Sciatic nerve (tissue), 2 donors: ENCODE data around the gene PCSK5. TPM values are rescaled to one million over a fixed set of nuclear protein-coding genes. Genes with fewer than 3 reads are reported as not detected.
A peak's percentile ranks its signal among the peaks of the same experiment; 100 is the strongest.
"Not testable (repeated sequence)": the region's sequence is repeated elsewhere in the genome, so short reads cannot be mapped to it uniquely, and the experiment has no call there.

Source experiments
- ATAC-seq: fragments of 200-7000 bp; cut with Tn5 transposase; one replicate; pipeline ENCODE4 v1.9.1; 2020; ENCODE audit warnings: mild to moderate bottlenecking, moderate library complexity
- DNase-seq: peaks from one replicate; pipeline ENCODE4 v3.0.0-alpha.2; 2020; ENCODE audit warnings: low spot score
- intact Hi-C: fragments of 100-400 bp; cut with DNase I; formaldehyde crosslinking; loops from one replicate; pipeline ENCODE4 v1.14.2; 2022
- total RNA-seq: library from RNA; stranded (reverse); fragmentation: NEBNext Ultra II Directional; extraction: Animal tissue kit (Norgen Biotek cat#: 25700); gene quantifications from one replicate; pipeline ENCODE4 v1.2.1, GENCODE V29; 2021
- donor health status: DM: no; HTN: no; CAD: no.
- donor health status: DM: no; HTN: no; CAD: no.

Gene PCSK5
- total RNA-seq, 1 donor from 2014 or later = 18.8 TPM

DNA sequence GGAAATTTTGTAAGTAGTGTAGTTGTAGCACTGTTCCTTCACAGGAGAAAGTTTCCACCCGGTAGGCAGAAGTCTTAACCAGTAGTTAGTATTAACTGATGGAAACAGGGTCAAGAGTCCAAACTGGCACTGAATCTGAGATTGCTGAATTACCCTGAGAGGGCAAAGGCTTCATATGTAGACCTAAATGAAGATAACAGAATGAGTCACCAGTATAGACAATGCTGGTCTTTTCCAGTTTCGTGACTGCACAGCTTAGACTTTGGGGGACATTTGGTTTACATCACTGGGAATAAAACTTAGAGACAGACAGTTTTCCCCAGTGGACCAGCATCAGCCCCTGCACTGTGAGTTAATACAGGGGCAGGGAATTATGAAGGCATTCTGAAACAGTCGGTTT, 60.5 kb downstream of the PCSK5 start:
- intact Hi-C loops = no loop called here
- DNase-seq (no peak), ATAC-seq (no peak)

GRCh38 chr9:75953218-75953617, 62.7 kb downstream of the PCSK5 start:
- peak; percentile 90 for ATAC-seq
- DNase-seq = no peak
- intact Hi-C loops = no loop called here

GRCh38 chr9:75956161-75956560, 65.7 kb downstream of the PCSK5 start:
- intact Hi-C loops = no loop called here
- ATAC-seq (no peak), DNase-seq (no peak)

- intact Hi-C loops = no loop called here
- ATAC-seq = no peak
Measured at GRCh38 chr9:75957116-75957515, 66.6 kb downstream of the PCSK5 start.

DNA sequence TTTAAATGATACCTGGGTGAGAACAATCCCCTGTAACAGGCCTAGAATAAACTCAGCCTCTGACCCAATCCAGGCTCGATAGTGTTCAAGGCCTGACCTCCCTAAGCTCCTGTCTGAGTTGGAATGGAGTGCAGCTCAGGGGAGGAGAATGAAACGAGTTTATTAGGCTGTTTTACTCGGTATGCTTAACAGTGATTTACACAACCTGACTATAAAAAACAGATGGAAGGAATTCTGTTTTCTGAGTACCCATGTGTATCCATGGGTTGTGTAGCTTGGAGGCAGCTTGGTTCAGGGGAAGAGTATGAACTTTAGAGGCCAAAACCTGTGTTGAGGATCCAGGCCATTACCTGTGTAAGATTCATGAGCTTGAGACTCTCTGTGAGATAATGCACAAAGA, 67.8 kb downstream of the PCSK5 start:
- no peak for ATAC-seq
- no peak for DNase-seq
- intact Hi-C loops = no loop called here

More at GRCh38 chr9:75957116-75957515, 66.6 kb downstream of the PCSK5 start:
- DNase-seq = no peak

- intact Hi-C loops = no loop called here
- ATAC-seq = no peak
- no peak for DNase-seq
Measured at GRCh38 chr9:75960551-75960950, 70.1 kb downstream of the PCSK5 start.

GRCh38 chr9:75962013-75962661, 71.7 kb downstream of the PCSK5 start:
- no peak for DNase-seq
- peak; percentile 65 for ATAC-seq
- intact Hi-C loops = no loop called here

DNA sequence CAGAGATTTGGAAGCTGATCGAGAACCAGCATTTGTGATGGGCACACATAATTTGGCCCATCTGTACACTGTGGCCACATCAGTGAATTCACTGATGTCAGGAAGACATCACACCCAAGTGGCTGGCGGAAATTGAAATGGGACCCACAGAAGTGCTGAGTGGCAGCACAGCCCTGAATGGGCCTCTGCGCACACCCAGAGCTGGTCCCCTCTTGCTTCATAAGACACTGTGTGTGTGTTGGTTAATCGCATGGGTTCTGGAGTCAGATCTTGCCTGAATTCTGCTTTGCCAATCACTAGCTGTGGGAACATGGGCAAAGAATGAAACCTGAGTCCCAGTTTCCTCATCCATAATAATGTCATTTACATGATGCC, 72.2 kb downstream of the PCSK5 start:
- DNase-seq (no peak), ATAC-seq (no peak)
- intact Hi-C loops = no loop called here

GRCh38 chr9:75963321-75963720, 72.8 kb downstream of the PCSK5 start:
- DNase-seq, ATAC-seq, intact Hi-C loops: not testable (repeated sequence)

DNA sequence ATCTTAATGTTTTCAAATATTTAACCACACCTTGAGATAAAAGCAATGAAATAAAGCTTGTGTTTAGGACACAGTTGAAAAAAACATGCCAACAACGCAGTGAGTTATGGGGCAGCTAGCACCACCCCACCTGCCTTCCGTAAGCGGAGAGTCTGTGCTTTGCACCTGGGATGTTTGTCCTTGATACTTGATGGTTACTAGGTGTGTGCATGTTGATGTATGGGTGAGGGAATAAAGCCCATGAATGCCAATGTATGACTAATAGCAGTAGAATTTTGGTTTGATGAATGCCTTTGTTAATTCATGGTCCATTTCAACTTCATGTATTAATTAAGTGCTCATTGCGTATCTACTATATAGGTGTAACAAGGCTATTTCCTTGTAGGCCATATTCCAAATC, 74.0 kb downstream of the PCSK5 start:
- ATAC-seq = no peak
- no peak for DNase-seq
- intact Hi-C loops = no loop called here

DNA sequence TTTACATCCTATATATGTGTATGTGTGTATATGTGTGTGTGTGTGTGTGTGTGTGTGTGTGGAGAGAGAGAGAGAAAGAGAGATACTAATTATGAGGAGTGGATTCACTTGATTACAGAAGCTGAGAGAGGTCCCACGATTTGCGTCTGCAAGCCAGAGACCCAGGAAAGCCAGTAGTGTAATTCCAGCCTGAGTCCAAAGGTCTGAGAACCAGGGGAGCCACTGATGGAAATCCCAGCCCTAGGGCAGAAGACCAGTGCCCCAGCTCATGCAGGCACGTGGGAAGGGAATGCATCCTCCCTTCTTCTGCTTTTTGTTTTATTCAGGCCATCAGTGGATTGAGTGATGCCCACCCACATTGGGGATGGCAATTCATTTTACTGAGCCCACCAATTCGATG, 74.8 kb downstream of the PCSK5 start:
- intact Hi-C loops = no loop called here

DNA sequence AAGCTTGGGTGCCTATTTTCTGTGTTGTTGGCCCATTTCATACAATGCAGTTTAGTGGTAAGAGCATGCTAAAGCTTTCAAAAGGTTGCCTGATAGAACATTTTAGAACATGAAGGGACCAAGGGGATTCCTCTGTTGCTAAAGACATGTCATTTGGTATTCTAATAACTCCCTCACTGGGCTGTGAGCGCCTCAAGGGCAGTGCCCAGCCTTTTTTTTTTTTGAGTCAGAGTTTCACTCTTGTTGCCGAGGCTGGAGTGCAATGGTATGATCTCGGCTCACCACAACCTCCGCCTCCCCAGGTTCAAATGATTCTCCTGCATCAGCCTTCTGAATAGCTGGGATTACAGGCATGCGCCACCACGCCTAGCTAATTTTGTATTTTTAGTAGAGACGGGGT, 77.1 kb downstream of the PCSK5 start:
- intact Hi-C loops = no loop called here
- DNase-seq (no peak), ATAC-seq (no peak)

More for the DNA sequence above, 74.8 kb downstream of the PCSK5 start:
- DNase-seq (no peak), ATAC-seq (no peak)

- ATAC-seq (peak; percentile 76), DNase-seq (no peak)
- intact Hi-C loops = no loop called here
Measured at GRCh38 chr9:75974016-75974766, 83.7 kb downstream of the PCSK5 start.

DNA sequence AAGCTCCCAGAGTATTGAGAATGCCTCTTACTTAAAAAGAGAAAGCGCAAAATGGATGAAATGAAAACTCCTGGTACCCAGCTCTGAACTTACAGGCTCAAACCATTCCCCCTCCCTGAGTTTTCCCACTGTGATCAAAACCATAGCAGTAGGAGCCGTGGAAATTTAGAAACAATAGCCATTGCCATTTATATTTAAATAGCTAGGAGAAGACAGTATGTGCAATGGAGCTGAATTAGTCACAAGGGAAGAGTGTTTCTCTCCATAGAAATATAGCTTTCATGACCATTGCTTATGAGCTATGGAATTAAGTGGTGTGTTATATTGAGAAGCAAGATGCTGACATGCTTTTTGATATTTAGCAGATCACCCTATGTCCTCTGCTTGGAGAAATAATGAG, 84.6 kb downstream of the PCSK5 start:
- intact Hi-C loops = no loop called here
- ATAC-seq (no peak), DNase-seq (no peak)

DNA sequence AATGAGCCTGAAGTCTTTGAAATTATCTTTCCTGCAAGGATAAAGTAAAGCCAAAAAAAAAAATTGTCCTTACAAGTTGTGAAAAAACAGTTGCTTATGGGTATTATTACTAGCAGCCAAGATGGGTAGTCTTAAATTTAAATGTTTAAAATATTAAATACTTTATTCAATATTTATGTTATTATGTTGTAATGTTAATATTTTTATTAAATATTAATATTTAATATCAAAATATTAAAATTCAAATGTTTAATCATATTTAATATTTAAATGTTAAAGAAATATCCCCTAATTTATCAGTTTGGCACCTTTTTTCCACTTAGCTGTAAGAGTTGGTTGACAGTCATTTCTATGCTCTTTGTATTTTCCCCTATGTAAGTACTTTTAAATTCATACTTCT, 86.1 kb downstream of the PCSK5 start:
- intact Hi-C loops = no loop called here
- DNase-seq (no peak), ATAC-seq (no peak)

DNA sequence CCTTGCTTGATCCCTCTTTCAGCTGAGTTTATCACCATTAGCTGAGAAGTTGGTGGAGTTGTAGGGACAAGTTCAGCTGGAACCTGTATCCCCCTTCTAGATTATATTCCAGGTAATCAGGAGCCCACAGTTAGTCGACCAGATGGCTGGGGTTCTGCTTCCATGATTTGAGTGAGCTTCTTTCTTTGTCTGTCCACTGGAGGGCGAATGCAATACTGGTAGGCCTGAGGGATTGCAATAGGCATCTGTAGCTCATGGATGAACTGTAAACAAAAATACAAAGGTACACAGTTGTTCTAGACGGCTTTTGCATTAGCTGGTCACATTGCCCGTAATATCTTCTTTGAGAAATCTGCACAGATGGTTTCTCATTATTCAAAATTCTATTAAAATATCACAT, 88.9 kb downstream of the PCSK5 start:
- no peak for DNase-seq
- intact Hi-C loops = no loop called here

DNA sequence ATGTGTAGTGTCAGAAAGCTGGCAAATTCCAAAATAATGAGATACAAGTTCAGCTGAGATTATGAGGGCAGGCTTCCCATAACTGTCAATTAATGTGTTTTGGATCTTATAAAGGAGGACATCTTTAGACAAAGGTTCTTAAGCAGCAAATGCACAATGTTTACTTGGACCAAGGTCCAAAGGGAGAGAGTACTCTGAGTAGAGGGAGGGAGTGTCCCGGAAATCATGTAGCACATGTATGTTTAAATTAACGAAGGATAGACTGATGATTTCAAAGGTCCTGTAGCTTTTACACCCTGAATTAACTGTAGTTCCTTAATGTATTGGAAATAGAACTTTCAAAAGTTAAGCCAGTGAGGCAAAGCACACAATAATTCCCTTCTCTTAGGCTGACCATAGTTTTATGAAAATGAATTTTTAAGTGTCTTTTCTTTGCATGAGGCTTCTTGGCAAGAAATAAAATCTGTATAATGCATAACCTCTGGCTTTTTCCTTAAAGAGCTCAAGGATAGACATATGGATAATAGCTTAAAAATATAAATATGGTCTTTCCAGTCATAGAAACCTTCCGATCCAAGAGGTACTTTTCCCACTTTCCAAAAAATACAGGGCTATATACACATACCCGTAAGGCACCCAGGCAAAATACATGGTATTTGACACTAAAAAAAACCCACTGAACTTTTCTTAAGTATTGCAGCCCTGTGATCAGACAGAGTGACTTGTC, 93.0 kb downstream of the PCSK5 start:
- ATAC-seq (no peak), DNase-seq (no peak)
- intact Hi-C loops = no loop called here

More for the DNA sequence above, 88.9 kb downstream of the PCSK5 start:
- no peak for ATAC-seq

DNA sequence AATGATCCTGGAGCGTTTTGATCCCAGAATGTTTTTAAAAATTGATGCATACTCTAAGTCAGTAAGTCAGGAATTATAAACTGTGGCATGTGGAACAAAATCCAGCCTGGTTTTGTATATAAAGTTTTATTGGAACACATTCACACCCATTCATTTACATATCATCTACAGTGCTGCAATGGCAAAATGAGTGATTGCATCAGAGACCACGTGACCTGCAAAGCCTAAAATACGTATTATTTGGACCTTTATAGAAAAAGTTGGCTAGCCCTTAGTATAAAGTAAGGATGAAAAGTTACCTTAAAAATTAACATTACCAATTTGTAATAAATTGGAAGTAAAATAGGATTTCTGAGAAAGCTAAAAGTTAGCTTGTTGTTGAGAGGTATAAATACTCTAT, 95.0 kb downstream of the PCSK5 start:
- intact Hi-C loops = no loop called here
- ATAC-seq = no peak

DNA sequence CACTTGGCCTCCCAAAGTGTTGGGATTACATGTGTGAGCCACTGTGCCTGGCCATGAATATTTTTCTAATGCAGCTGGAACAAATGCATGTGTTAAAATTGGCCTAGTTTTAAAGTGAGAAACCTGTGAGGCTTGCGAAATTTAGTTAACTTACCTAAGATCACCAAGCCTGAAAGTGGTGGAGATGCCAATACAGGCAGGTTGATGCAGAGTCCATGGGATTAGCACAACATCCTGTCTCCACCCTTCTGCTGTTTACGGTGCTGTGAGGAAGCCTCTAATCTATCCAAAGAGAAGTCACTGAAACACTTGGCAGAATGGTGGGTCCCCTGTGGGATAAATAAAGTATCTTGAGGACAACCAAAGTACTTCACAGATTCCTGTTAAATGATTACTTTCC, 98.2 kb downstream of the PCSK5 start:
- intact Hi-C loops = no loop called here
- DNase-seq (no peak), ATAC-seq (no peak)

More for the DNA sequence above, 95.0 kb downstream of the PCSK5 start:
- DNase-seq = no peak

GRCh38 chr9:75990156-75990555, 99.7 kb downstream of the PCSK5 start:
- intact Hi-C loops = no loop called here
- no peak for ATAC-seq

More at GRCh38 chr9:75990156-75990555, 99.7 kb downstream of the PCSK5 start:
- DNase-seq = no peak
